ENCODE results near the gene SLC25A33.

The SLC25A33 gene

DNA sequence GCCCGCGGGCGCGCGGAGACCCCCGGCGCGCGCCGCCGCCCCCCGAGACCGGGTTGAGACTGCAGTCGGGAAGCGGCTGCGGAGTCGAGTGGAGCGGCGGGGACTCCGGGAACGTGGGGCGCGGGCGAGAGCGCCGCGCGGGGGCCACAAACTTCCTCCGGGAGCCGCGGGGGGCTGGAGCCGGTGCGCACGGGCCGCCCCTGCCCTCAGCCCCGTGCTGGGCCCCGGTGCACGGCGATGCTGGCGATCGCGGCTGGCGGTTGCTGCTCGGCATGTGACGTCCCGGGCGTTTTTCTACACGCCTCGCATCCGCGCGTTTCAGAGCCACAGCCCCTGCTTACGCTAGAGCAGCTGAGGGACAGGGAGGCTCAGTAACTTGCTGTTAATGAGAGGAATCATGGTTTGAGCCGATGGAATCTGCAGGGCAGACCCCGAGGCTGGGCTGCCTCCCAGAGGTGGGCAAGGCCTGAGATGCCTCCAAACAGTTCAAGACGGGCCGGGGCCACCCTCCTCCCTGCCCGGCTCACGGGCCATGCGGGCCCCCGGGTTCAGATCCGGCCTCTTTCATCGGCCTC lies 50.0 kb downstream of the SLC25A33 start:
- DNase-seq, result no peak

DNA sequence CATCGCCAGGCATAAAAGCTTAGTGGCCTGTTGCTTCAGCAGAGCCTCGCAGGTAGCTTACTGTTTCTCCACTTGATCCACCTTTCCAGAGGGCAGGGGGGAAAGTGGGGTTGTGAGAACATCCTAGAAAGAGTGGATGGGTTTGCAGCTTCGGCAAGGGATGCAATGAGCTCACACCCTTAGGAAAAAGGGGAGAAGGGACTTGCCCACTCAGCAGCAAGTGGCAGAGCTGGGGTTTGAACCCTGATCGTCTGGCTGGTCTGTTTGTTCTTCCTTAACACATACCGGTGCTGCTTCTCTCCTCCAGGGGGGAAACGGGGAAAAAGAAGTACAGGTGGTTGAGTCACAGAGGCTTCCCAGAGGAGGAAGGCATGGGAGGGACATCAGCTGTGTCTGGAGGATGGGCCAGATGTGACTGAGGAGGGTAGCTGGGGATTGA lies 50.5 kb downstream of the SLC25A33 start:
- no peak for DNase-seq

- DNase-seq, result no peak
Measured at GRCh38 chr1:9590201-9590600, 50.9 kb downstream of the SLC25A33 start.

- no peak for DNase-seq
Measured at GRCh38 chr1:9590945-9591668, 51.8 kb downstream of the SLC25A33 start.

GRCh38 chr1:9591669-9592509 lies 52.6 kb downstream of the SLC25A33 start:
- DNase-seq, result no peak

GRCh38 chr1:9592510-9593075 lies 53.3 kb downstream of the SLC25A33 start:
- no peak for DNase-seq

DNA sequence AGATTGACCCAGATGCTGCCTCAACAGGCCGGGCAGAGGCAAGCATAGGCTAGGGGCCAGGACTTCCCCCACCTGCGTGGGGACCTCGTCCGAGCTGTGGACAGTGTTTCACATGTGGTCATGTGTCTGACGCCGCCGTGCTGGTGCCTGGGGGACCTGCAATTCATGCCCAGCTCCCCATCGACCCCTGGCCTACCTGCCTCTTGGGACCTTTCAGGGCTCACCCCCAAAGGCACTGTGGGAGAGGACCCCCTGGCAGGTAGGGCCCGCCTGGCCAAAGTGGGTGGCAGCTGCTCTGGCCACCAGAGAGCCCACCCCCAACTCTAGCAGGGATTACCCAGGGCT lies 53.9 kb downstream of the SLC25A33 start:
- no peak for DNase-seq

GRCh38 chr1:9593492-9594465 lies 54.5 kb downstream of the SLC25A33 start:
- peak; percentile 22 for DNase-seq

DNA sequence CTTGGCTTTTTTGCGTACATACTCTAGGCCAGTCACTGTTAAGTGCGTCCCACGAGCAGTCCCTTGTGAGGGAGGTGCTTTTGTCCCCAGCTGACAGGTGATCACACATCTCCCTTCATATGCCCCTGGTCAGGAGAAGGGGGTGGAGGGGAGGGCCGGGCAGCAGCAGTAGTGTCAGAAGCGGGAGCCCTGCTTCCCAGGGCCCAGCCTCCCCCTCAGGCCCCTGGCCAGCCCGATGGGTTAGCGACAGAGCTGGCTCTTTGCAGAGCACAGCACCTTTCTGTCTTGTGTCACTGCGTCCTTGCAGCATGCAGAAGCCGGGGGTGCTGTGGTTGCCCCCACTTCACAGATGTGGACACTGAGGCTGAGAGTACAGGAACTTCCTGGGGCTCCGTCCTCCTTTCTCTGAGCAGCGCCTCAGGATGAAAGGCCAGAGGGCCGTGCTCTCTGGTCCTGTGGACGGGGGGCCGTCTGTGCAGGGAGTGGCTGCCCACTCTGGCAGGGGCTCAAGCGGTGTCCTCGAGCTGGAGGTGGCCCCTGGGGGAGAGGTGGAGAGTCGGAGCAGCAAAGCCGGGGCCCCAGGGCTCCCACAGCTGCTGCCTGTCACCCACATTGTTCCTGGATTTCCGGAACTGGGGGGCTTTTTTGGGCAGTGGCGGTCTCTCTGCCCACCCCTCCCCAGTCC lies 55.3 kb downstream of the SLC25A33 start:
- DNase-seq, result no peak

- DNase-seq, result no peak
Measured at GRCh38 chr1:9595156-9595967, 56.1 kb downstream of the SLC25A33 start.

DNA sequence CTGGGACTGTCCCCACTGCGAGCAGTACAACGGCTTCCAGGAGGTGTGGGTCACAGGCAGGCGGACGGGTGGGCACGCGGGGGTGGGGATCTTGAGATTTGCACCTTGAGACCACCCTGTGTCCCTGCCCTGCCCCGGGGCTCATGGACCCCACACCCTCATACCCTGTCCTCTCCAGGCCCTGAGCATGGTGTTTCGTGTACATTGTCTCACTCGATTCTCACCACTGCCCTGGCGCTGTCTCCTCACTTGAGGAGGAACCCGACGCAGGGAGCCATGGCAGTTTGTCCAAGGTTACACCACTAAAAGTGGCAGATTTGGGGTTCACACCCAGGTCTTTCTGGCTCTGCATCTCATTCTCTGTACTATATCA lies 56.7 kb downstream of the SLC25A33 start:
- DNase-seq, result no peak

GRCh38 chr1:9596415-9597123 lies 57.3 kb downstream of the SLC25A33 start:
- DNase-seq, result no peak

- no peak for DNase-seq
Measured at GRCh38 chr1:9597361-9598315, 58.4 kb downstream of the SLC25A33 start.

- no peak for DNase-seq
Measured at GRCh38 chr1:9598316-9598700, 59.0 kb downstream of the SLC25A33 start.

DNA sequence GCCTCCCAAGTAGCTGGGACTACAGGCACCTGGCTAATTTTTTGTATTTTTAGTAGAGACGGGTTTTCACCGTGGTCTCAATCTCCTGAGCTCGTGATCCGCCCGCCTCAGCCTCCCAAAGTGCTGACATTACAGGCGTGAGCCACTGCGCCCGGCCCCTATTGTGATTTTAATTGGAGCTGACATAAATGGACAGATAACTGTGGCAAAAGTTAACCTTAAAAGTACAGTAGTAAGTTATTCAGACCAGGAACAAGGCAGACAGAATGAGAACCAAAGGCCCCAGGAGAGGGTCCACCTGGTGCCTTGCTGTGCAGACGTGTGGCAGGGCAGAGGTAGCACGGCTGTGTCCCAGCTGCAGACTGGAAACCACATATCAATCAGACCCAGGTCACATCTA lies 60.5 kb downstream of the SLC25A33 start:
- no peak for DNase-seq

GRCh38 chr1:9600861-9601834 lies 61.9 kb downstream of the SLC25A33 start:
- DNase-seq, result no peak

DNA sequence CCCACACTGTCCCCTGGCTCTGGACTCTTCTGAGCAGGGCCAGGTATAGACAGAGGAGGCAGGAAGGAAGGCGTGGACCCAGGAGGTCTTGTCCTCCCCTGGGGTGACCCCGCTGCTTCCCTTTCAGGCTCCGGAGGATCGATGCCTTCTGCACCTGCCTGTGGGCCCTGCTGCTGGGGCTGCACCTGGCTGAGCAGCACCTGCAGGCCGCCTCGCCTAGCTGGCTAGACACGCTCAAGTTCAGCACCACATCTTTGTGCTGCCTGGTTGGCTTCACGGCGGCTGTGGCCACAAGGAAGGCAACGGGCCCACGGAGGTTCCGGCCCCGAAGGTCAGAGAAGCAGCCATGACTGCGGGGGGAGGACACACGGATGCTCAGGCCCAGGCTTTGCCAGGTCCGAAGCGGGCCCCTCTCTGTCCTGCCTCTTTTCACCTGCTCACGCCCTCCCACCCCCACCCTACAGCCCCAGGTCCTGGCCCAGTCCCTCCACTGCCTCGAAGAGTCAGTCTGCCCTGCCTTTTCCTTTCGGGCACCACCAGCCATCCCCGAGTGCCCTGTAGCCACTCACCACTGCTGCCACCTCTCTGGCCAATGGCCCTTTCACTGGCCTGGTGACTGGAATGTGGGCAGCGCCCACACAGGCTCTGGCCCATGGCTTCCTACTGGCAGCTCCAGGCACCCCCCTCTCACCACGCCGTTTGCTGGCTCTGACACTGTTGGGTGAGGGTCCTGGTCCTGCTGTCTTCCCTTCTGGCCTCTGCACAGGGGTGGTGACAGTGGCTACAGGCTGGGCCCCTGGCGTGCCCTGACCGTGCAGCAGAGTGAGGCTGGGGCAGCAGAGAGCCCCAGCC lies 62.9 kb downstream of the SLC25A33 start:
- no peak for DNase-seq
